A549 (cell line): ENCODE results near the gene SKA2. TPM values are rescaled to one million over a fixed set of nuclear protein-coding genes. Genes with fewer than 3 reads are reported as not detected.

Experiments
- ATAC-seq, 2 experiments: fragments of 200-7000 bp in 1 of 2; fragments of >200 bp in 1 of 2; cut with Nextera tagmentation in 1 of 2; cut with Tn5 transposase in 1 of 2; 3 replicates each; pipeline versions ENCODE4 v1.8.0 to v1.9.1; 2018 to 2020; ENCODE audit warnings: mild to moderate bottlenecking in 1 of 2, moderate library complexity in 1 of 2
- CTCF ChIA-PET: fragments of 300-600 bp; sonication (Branson Sonifier 250); formaldehyde crosslinking; extraction: SDS; loops from one replicate; lab custom pipeline; 2021; ENCODE audit warnings: antibody characterized with exemption, inconsistent platforms; lab: Yijun Ruan, JAX
- POLR2A ChIA-PET: fragments of 350-600 bp; formaldehyde crosslinking; extraction: SDS; loops from one replicate; lab custom pipeline; 2021; ENCODE audit warnings: antibody characterized with exemption, inconsistent platforms; lab: Yijun Ruan, JAX
- DNase-seq, 2 experiments: peaks; one replicate each; pipeline versions ENCODE4 v3.0.0 to v3.0.0-alpha.2; 2011 to 2016; ENCODE audit warnings: low read depth in 1 of 2, low spot score in 1 of 2
- FAIRE-seq: peaks from 2 replicates; lab custom pipeline; 2011; peaks lifted over from hg19 to GRCh38; lab: Jason Lieb, UNC
- H3K27ac ChIP-seq, 2 experiments: fragments of >200 bp; sonication (Bioruptor Twin); formaldehyde crosslinking; 3 replicates each; pipeline ENCODE4 v1.5.1; 2016 to 2017
- H3K4me1 ChIP-seq: fragments of >200 bp; sonication (Bioruptor Twin); formaldehyde crosslinking; 3 replicates; pipeline ENCODE4 v1.6.1; 2016
- H3K4me2 ChIP-seq: fragments of >200 bp; sonication (Bioruptor Twin); formaldehyde crosslinking; 3 replicates; pipeline ENCODE4 v1.6.1; 2016
- H3K4me3 ChIP-seq: fragments of >200 bp; sonication (Bioruptor Twin); formaldehyde crosslinking; 3 replicates; pipeline ENCODE4 v1.5.1; 2016
- H3K9me3 ChIP-seq: fragments of >200 bp; sonication (Bioruptor Twin); formaldehyde crosslinking; 3 replicates; pipeline ENCODE4 v1.6.1; 2016
- CBX2 ChIP-seq: fragments of 200-600 bp; sonication (generic); IDR thresholded peaks from 2 replicates; pipeline ENCODE4 v1.6.1; 2016; ENCODE audit warnings: low read depth, mild to moderate bottlenecking, borderline replicate concordance
- CBX8 ChIP-seq: fragments of 200-600 bp; sonication (generic); IDR thresholded peaks from 2 replicates; pipeline ENCODE4 v1.6.1; 2016
- CEBPB ChIP-seq, 2 experiments: fragments of >200 bp in 1 of 2; sonication (Bioruptor Twin) in 1 of 2; formaldehyde crosslinking in 1 of 2; IDR thresholded peaks; 2 replicates each; pipeline ENCODE4 v1.6.1; 2012 to 2016
- CHD2 ChIP-seq: fragments of 150-350 bp; IDR thresholded peaks from 2 replicates; pipeline ENCODE4 v1.6.1; 2014; ENCODE audit warnings: low read length; ENCODE audit not compliant: partially characterized antibody
- E2F6 ChIP-seq: IDR thresholded peaks from 2 replicates; pipeline ENCODE4 v1.6.1; 2012; ENCODE audit warnings: low read depth, borderline replicate concordance
- HDAC2 ChIP-seq: fragments of 200-600 bp; sonication (generic); IDR thresholded peaks from 2 replicates; pipeline ENCODE4 v1.6.1; 2016
- HES2 ChIP-seq: fragments of >200 bp; sonication (Bioruptor Twin); formaldehyde crosslinking; IDR thresholded peaks from 2 replicates; pipeline ENCODE4 v1.6.1; 2016
- HEYL ChIP-seq: fragments of 250-450 bp; sonication (Bioruptor Pico); IDR thresholded peaks from 2 replicates; pipeline ENCODE4 v1.8.0; 2021; ENCODE audit warnings: mild to moderate bottlenecking, moderate library complexity
- HOXA7 ChIP-seq: fragments of 250-450 bp; sonication (Bioruptor Pico); IDR thresholded peaks from 2 replicates; pipeline ENCODE4 v1.5.0; 2020; ENCODE audit warnings: mild to moderate bottlenecking, moderate library complexity
- HOXB13 ChIP-seq: fragments of 250-450 bp; sonication (Bioruptor Pico); IDR thresholded peaks from 2 replicates; pipeline ENCODE4 v1.5.0; 2020; ENCODE audit warnings: low read depth, mild to moderate bottlenecking, moderate library complexity
- KDM5A ChIP-seq: fragments of 200-600 bp; sonication (generic); IDR thresholded peaks from 2 replicates; pipeline ENCODE4 v1.6.1; 2016; ENCODE audit warnings: antibody characterized with exemption, mild to moderate bottlenecking
- MAX ChIP-seq: IDR thresholded peaks from 2 replicates; pipeline ENCODE4 v1.6.1; 2012
- MYC ChIP-seq: IDR thresholded peaks from 2 replicates; pipeline ENCODE4 v1.6.1; 2012; ENCODE audit warnings: mild to moderate bottlenecking, inconsistent platforms, low read length, improper control_type of control experiment, borderline replicate concordance
- NFE2L2 ChIP-seq: fragments of 150-350 bp; conservative IDR thresholded peaks from 2 replicates; pipeline ENCODE4 v1.6.1; 2014; ENCODE audit warnings: low read length
- NPAS2 ChIP-seq: fragments of 250-450 bp; sonication (Bioruptor Pico); IDR thresholded peaks from 2 replicates; pipeline ENCODE4 v1.8.0; 2022; ENCODE audit warnings: mild to moderate bottlenecking, moderate library complexity, borderline replicate concordance
- NR3C1 ChIP-seq: fragments of >200 bp; sonication (Bioruptor Twin); formaldehyde crosslinking; IDR thresholded peaks from 3 replicates; pipeline ENCODE4 v1.6.1; 2017
- PBX3 ChIP-seq: IDR thresholded peaks from 2 replicates; pipeline ENCODE4 v1.6.1; 2012
- PHF8 ChIP-seq: fragments of 200-600 bp; sonication (generic); IDR thresholded peaks from 2 replicates; pipeline ENCODE4 v1.6.1; 2016; ENCODE audit warnings: low read depth, mild to moderate bottlenecking, antibody characterized with exemption, moderate library complexity, borderline replicate concordance
- POLR2AphosphoS2 ChIP-seq: conservative IDR thresholded peaks from 2 replicates; pipeline ENCODE4 v1.6.1; 2012; ENCODE audit warnings: low read length, improper control_type of control experiment, inconsistent platforms
- RARB ChIP-seq: fragments of 250-450 bp; sonication (Bioruptor Pico); IDR thresholded peaks from 2 replicates; pipeline ENCODE4 v1.8.0; 2021; ENCODE audit warnings: mild to moderate bottlenecking, moderate library complexity
- RFX5 ChIP-seq: fragments of 450-650 bp; IDR thresholded peaks from 2 replicates; pipeline ENCODE4 v1.7.1; 2014; ENCODE audit warnings: antibody characterized with exemption, mild to moderate bottlenecking, moderate library complexity
- SMC3 ChIP-seq: fragments of >200 bp; sonication (Bioruptor Twin); formaldehyde crosslinking; IDR thresholded peaks from 3 replicates; pipeline ENCODE4 v1.6.1; 2018; ENCODE audit warnings: inconsistent platforms
- SREBF2 ChIP-seq: fragments of 450-650 bp; IDR thresholded peaks from 2 replicates; pipeline ENCODE4 v1.6.1; 2014; ENCODE audit warnings: mild to moderate bottlenecking, moderate library complexity
- TFCP2L1 ChIP-seq: fragments of 250-450 bp; sonication (Bioruptor Pico); IDR thresholded peaks from 2 replicates; pipeline ENCODE4 v1.5.0; 2021; ENCODE audit warnings: mild to moderate bottlenecking
- USF2 ChIP-seq: fragments of 450-650 bp; IDR thresholded peaks from 2 replicates; pipeline ENCODE4 v1.6.1; 2014; ENCODE audit warnings: antibody characterized with exemption
- ZFP36 ChIP-seq: fragments of 450-650 bp; IDR thresholded peaks from 2 replicates; pipeline ENCODE4 v1.6.1; 2014; ENCODE audit warnings: borderline replicate concordance; ENCODE audit not compliant: partially characterized antibody
- ZNF302 ChIP-seq: fragments of 250-450 bp; sonication (Bioruptor Pico); IDR thresholded peaks from 2 replicates; pipeline ENCODE4 v1.9.0; 2021; ENCODE audit warnings: inconsistent platforms, mild to moderate bottlenecking, moderate library complexity
- ZSCAN20 ChIP-seq: fragments of 250-450 bp; sonication (Bioruptor Pico); IDR thresholded peaks from 2 replicates; pipeline ENCODE4 v1.8.0; 2022; ENCODE audit warnings: mild to moderate bottlenecking, moderate library complexity
- WGBS: methylation state at CpG from one replicate; pipeline ENCODE4 v1.1.6; 2017; ENCODE audit errors: missing lambda C conversion rate; 5-methylcytosine and 5-hydroxymethylcytosine counted together
- polyA plus RNA-seq, 4 experiments: library from polyadenylated mRNA; depleted of rRNA in 3 of 4; stranded (reverse); fragments of >200 nt; fragmentation: RNase III in 1 of 4; extraction: RNeasy Plus Mini Kit Qiagen cat#74134 plus additional on column Dnase treatment in 1 of 4; gene quantifications; 2 replicates in 3 of 4; 3 replicates in 1 of 4; pipeline ENCODE4 v1.2.3, GENCODE V29; 2011 to 2017

Gene SKA2
- polyA plus RNA-seq, 2 of the 4 experiments (the other 2 are of a cell fraction), result 59.6 to 147 TPM

- Histone ChIP-seq H3K4me3 (peak within 1 kb of the TSS; percentile 77), H3K9me3 (no peaks in the 10 kb centered on the region)
- WGBS, result 1% methylated on average over 25 of the region's 25 CpGs
- TF ChIP-seq ZFP36 (no peak), CHD2 (no peak), RARB (CRISPR knock-in tag) (no peak), HOXA7 (CRISPR knock-in tag) (no peak), USF2 (no peak), KDM5A (peak; percentile 76), HOXB13 (CRISPR knock-in tag) (no peak), NR3C1 (no peak), RFX5 (peak; percentile 56; the same call in 1 of the 2 replicates), MAX (peak; percentile 32; the same call in 1 of the 2 replicates), TFCP2L1 (CRISPR knock-in tag) (no peak), NFE2L2 (no peak), POLR2AphosphoS2 (no peak), ZNF302 (no peak), MYC (no peak), HDAC2 (peak; percentile 88), ZSCAN20 (CRISPR knock-in tag) (no peak), CBX8 (no peak), HES2 (no peak), PHF8 (0 out of 2 replicates have a peak, but pooled peaks have one; percentile 31), HEYL (no peak), PBX3 (no peak), NPAS2 (CRISPR knock-in tag) (no peak), CEBPB (IDR thresholded peaks at IDR 0.05) (no peak), E2F6 (peak; percentile 39; the same call in 1 of the 2 replicates), SMC3 (no peak), SREBF2 (0 out of 2 replicates have a peak, but pooled peaks have one; percentile 2), CBX2 (no peak)
- TF ChIP-seq, all 56 proteins: peak for 7
- ATAC-seq (peak; percentile 93 to 94), DNase-seq (no peak), FAIRE-seq (peak; percentile 28)
- Histone ChIP-seq H3K27ac (peak within 1 kb of the TSS; percentile 89 to 93), H3K4me1 (peaks cover 65% of the 10 kb centered on the region), H3K4me2 (peak within 1 kb of the TSS; percentile 90)
- POLR2A ChIA-PET, result interaction anchor here (0.5 to 2.9 kb wide), 13 partner anchors 9 to 637 kb away, joined by 3 to 27 read pairs (median 4); partner anchors contain the start of genes CLTC, DHX40, GDPD1 and SMG8
- CTCF ChIA-PET, result interaction anchor here (0.6 to 3.9 kb wide), 4 partner anchors 10 to 87 kb away, joined by 3 to 18 read pairs (median 4); partner anchors contain the start of gene TRIM37
Measured at GRCh38 chr17:59155439-59156177, 622 bp upstream of the SKA2 start, which contains the start of gene PRR11. TSS of gene PRR11 (plus strand) at chr17:59155746. CDS start at chr17:59169753, 14,007 bp downstream.
